Neuron (in vitro differentiated cells): ENCODE results near the gene C11orf58.

Source experiments
- H2AFZ ChIP-seq: one replicate; pipeline ENCODE4 v1.6.1; 2013; ENCODE audit warnings: low read depth, mild to moderate bottlenecking, inconsistent platforms, low read length, moderate library complexity
- H3K27me3 ChIP-seq: one replicate; pipeline ENCODE4 v1.6.1; 2013; ENCODE audit warnings: low read length; ENCODE audit not compliant: insufficient read depth
- H3K36me3 ChIP-seq: one replicate; pipeline ENCODE4 v1.6.1; 2013; ENCODE audit warnings: low read length; ENCODE audit not compliant: insufficient read depth
- H3K4me1 ChIP-seq: one replicate; pipeline ENCODE4 v1.6.1; 2013; ENCODE audit warnings: low read length; ENCODE audit not compliant: insufficient read depth
- H3K4me3 ChIP-seq: 2 replicates; pipeline ENCODE4 v1.5.1; 2013; ENCODE audit warnings: mild to moderate bottlenecking, low read length, moderate library complexity
- H3K9me3 ChIP-seq: one replicate; pipeline ENCODE4 v1.6.1; 2013; ENCODE audit warnings: low read length

C11orf58 gene

DNA sequence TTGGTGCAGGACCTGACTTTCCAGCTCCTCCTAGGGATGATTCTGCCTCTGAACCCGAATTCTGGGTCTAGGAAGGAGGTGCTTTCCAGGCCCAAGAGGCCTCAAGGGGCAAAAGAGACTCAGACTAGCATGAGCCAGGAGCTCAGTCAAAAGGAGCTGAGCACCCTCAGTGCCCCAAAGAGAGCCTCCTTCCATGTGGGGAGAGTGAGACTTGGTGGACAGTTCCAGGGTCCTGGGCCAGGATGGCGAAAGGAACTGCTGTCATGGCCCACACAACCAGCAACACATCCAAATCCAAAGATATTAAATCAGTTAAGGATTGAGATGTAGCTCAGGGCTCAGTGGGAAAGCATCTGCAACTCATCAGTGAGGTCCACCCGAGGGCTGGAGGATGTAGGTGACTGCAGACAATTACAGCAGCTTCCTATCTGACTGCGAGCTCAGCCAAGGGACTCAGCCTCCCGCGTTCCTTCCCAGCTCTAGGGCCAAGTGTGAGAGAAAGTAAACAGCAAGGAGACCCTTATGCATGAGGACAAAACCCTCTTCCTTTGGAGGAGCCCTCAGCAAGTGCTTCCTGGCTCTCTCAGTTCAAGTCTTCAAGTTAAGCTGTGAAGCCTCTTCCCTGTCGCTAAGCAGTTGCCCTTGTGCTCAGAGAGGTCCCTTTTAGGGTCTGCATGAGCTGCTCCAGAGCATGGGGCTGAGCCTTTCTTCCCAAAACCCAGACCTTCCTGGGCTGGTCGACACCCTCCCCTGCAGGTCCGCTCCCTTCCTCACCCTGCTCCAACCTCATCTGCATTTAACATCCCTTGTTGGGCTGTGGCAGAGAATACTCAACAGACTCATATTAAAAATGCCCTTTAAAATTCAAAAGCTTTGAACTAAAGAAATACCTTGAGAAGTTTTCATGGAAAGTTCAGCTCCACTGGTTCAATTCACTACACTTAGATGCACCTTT, 35.8 kb downstream of the C11orf58 start:
- Histone ChIP-seq H2AFZ (no peak overlapping the region), H3K27me3 (no peaks in the 10 kb centered on the region), H3K4me3 (no peak overlapping the region), H3K36me3 (peaks cover 17% of the 10 kb centered on the region), H3K9me3 (no peaks in the 10 kb centered on the region), H3K4me1 (no peaks in the 10 kb centered on the region)

DNA sequence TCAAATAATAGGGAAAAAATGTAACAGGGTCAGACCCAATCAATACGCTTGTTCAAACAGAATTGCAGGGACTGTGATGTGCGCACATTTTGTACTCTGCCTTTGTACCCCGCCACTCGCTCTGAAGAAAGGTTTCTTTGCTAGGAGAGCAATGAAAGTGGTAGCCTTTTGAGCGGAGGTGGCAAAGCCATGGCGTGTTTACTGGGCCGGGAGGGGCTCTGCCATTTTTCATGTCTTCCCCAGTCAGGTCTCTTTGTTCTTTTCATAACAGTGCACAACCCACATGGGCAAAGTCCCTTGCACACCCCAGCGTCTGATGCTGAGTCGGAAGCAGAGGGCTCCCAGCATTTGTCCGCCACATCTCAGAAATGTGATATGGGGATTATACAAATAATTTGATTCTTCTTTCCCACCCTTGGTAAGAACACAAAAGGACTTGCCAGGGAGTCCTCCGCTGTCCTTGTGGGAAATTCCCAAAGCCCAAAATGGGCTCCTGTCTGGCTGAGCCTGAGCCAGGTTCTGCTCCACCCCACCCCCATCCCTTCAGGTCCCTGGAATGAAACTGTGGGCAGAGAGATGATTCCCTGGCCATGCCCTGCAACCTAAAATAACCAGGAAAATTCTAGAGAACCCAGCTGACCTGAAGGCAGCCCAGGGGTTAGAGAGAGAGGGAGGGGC, 36.6 kb downstream of the C11orf58 start:
- Histone ChIP-seq H3K27me3 (no peaks in the 10 kb centered on the region), H2AFZ (no peak overlapping the region), H3K4me3 (no peak overlapping the region), H3K9me3 (no peaks in the 10 kb centered on the region), H3K4me1 (no peaks in the 10 kb centered on the region), H3K36me3 (peaks cover 17% of the 10 kb centered on the region)

DNA sequence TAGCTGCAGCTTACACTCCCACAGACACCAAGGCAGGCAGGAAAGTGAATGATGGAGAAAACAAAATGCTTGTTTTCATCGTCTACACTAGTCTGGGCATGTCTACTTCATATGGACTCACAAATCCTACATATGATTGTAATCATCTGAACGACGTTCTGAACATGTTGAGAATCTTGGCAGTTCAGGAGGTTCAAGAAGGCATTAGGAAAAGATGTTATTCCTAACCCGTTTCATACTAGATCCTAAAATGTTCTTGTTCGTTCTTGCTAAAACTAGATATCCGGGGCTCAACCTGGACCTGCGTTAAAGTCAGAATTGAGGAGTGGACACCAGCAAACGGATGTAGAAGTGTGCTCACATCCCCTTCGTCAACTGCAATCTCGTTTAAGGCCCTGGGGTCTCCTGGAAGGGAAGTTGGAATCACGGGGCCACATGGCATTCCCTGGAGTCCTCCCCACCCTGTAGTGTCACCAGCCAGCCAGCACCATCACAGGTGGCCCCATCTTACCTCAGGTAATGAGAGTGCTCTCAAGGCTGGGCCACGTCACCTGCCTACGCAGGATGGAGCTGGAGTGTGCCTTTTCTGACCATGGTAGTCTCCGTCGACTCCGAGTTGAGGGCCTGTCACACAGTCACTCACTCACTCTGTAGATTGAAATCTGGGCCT, 37.3 kb downstream of the C11orf58 start:
- no peak overlapping the region for H2AFZ ChIP-seq
- no peaks in the 10 kb centered on the region for H3K4me1 ChIP-seq
- H3K4me3 ChIP-seq = no peak overlapping the region
- no peaks in the 10 kb centered on the region for H3K27me3 ChIP-seq
- peaks cover 17% of the 10 kb centered on the region for H3K36me3 ChIP-seq
- H3K9me3 ChIP-seq = no peaks in the 10 kb centered on the region

DNA sequence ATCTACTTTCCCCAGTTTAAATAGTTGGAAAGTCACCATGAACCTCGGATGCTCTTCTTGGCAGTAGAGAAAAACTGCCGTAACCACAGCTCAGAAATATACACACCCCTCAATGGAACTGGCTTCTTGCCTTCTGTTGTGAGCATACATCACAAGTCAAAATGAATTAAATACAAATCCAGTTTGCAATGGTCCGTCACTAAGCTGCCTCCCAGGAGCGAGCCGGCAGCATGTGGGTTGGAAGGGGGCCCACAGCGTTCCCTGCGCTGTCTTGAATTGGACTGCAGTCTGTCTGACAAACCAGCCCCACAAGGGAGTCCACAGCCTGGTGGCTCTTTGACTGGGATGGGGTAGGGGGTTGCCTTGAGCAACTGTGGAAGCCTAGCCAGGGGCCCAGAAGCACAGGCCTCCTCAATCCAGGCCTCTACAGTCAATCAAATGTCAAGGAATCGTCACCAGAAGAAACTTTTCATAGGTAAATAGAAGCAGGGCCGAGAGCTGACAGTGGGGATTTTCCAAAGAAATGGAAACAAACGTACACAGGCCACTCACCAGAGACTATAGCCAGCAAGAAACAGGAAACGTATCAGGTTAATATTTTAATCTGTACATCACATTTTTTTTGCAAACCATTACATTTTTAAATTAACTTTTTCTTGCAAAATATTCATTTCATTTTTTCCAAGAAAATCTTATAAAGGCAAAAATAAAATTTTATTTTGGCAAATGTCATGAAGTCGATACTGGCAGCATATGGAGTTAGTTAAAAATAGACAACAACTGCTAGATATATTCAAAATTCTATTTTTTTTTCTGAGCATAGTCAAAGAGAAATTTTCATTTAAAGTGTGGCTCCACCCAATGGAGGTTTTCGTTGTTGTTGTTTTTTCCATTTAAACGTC, 38.5 kb downstream of the C11orf58 start:
- Histone ChIP-seq H3K27me3 (no peaks in the 10 kb centered on the region), H3K4me3 (no peak overlapping the region), H2AFZ (no peak overlapping the region), H3K9me3 (no peaks in the 10 kb centered on the region), H3K36me3 (peaks cover 20% of the 10 kb centered on the region), H3K4me1 (no peaks in the 10 kb centered on the region)

DNA sequence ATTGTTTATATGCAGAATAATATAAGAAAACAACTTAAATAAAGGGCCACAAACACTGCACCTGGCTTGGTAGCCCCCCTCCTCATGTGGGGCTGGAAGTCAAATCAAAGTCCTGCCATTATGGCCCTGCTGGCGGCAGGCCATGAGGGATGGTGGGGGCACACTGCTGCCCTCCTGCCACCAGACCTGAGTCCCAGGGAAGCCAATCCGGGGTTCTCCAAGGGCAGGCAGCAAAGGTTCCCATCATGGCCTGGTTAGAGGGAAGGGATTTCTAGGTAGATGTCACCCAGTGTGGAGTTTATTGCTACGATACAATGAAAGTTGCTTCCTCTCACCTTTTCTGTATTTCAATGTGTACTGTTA, 39.1 kb downstream of the C11orf58 start:
- Histone ChIP-seq H3K27me3 (no peaks in the 10 kb centered on the region), H3K4me1 (no peaks in the 10 kb centered on the region), H3K36me3 (peaks cover 24% of the 10 kb centered on the region), H3K4me3 (no peak overlapping the region), H2AFZ (no peak overlapping the region), H3K9me3 (no peaks in the 10 kb centered on the region)

DNA sequence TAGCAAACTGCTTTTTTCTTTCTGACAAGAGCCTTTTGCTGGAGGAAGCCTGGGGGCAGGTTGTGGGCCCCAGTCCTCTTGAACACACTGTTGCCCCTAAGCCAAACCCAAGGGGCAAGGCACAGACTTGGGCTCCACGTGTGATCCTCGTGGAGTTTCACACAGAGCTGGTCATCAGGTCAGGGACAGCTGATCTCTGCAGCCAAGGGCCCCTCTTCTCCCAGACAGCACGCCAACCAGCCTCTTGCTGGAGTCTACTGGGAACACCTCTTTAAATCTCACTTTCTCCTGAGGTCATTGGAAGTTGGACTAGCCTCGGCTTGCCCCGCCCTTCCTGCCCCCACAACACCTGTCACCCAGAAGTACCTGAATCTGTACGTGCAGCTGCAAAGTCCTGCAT, 39.8 kb downstream of the C11orf58 start:
- Histone ChIP-seq H3K36me3 (peaks cover 29% of the 10 kb centered on the region), H2AFZ (no peak overlapping the region), H3K27me3 (no peaks in the 10 kb centered on the region), H3K4me1 (no peaks in the 10 kb centered on the region), H3K9me3 (no peaks in the 10 kb centered on the region), H3K4me3 (no peak overlapping the region)

DNA sequence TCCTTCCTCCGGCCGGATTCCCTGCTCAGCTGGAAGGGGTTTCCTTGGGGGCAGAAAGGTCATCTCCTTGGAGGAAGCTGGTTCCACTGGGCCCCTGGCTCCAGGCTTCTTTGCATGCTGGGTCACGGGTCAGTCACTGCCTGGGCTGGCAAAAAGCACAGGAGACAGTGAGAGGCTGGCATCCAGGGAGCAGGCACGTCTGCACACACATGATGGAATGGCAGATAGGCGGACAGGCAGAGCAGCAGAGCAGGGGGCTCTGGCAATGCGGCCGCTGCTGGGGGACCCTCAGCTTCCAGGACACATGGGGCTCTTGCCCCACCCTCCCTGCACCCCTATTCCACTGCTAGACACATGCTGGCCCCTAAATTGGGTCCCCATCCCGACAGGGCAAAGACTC, 40.4 kb downstream of the C11orf58 start:
- no peaks in the 10 kb centered on the region for H3K27me3 ChIP-seq
- H3K4me1 ChIP-seq = peaks cover 6% of the 10 kb centered on the region
- peaks cover 29% of the 10 kb centered on the region for H3K36me3 ChIP-seq
- no peak overlapping the region for H3K4me3 ChIP-seq
- H3K9me3 ChIP-seq = no peaks in the 10 kb centered on the region
- no peak overlapping the region for H2AFZ ChIP-seq

DNA sequence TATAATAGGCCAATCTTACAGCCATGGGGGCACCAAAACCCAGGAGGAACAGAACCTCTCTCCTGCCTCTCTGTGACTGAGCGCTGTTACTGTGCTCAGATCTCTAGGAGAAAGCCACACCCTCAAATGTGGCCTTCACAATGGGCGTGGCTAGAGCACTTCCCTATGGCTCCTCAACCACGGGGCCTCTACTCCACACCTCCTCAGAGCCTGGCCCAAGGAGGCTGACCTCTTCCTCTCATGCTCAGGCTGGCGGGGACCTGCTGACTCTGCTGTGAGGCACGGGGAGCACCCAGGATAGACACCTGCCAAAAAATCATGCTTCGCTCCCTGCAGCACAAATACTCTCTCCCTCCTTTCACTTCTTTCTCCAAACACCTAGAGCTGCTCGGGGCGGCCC, 41.0 kb downstream of the C11orf58 start:
- no peak overlapping the region for H2AFZ ChIP-seq
- no peak overlapping the region for H3K4me3 ChIP-seq
- no peaks in the 10 kb centered on the region for H3K27me3 ChIP-seq
- H3K4me1 ChIP-seq = peaks cover 11% of the 10 kb centered on the region
- H3K36me3 ChIP-seq = peaks cover 29% of the 10 kb centered on the region
- no peaks in the 10 kb centered on the region for H3K9me3 ChIP-seq

DNA sequence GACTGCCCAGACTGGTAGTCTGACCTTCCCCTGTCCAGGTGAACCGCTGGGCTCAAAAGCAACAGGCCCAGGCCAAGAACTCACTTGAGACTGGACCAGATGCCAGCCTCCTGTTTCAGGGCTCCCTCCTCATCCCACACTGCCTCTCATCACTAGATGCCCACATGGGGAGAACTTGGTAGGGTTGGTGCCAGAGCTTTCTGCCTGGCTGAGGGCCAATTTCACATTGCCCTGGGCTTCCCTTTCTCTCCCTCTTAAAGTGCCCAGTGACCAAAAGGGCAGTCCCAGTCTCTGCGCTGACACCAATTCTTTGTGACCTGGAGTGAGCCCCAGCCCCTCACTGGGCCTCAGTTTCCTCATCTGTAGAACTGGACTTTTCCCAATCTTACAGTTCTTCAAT, 41.7 kb downstream of the C11orf58 start:
- Histone ChIP-seq H2AFZ (no peak overlapping the region), H3K9me3 (no peaks in the 10 kb centered on the region), H3K36me3 (peaks cover 29% of the 10 kb centered on the region), H3K27me3 (no peaks in the 10 kb centered on the region), H3K4me3 (no peak overlapping the region), H3K4me1 (peaks cover 18% of the 10 kb centered on the region)

DNA sequence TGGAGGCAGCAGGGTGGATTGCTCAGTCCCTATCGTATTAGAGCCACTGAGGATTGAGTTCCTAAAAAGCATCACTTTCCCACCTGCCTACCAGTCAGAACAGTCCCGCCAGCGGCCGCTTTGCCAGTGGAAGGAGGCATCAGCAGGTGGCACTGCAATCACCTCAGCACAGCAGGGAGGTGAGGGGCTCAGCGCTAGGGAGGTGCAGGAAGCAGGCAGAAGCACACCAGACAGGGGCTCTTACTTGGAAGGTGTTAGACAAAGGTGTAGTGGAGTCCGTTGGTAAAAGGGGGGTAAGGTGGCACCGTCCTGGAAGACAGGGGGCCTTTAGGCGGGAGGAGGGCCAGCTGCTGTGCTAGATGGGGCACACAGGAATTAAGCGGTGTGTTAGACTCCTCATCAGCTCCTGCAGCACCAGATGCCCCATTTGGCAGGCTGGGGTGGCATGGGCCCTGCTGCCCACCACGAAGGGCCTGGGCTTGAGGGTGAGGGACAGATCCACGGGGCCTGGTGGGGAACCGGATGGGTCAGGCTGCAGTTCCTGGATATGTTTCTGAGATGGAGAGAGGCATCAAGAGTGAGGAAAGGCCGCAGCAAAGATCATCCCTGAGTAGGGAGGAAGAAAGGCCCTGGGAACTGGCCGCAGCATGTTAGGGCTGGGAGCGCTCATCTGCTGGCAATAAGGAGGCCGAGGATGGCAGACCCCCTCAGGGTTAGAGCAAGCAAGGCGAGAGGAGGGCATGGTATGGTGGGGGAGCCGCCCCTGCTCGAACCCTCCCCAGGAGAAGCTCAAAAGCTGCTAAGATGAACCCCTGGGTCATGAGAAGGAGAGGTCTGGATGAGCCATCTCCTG, 42.5 kb downstream of the C11orf58 start:
- Histone ChIP-seq H3K27me3 (no peaks in the 10 kb centered on the region), H2AFZ (no peak overlapping the region), H3K36me3 (peaks cover 28% of the 10 kb centered on the region), H3K4me1 (peaks cover 21% of the 10 kb centered on the region), H3K4me3 (no peak overlapping the region), H3K9me3 (no peaks in the 10 kb centered on the region)

DNA sequence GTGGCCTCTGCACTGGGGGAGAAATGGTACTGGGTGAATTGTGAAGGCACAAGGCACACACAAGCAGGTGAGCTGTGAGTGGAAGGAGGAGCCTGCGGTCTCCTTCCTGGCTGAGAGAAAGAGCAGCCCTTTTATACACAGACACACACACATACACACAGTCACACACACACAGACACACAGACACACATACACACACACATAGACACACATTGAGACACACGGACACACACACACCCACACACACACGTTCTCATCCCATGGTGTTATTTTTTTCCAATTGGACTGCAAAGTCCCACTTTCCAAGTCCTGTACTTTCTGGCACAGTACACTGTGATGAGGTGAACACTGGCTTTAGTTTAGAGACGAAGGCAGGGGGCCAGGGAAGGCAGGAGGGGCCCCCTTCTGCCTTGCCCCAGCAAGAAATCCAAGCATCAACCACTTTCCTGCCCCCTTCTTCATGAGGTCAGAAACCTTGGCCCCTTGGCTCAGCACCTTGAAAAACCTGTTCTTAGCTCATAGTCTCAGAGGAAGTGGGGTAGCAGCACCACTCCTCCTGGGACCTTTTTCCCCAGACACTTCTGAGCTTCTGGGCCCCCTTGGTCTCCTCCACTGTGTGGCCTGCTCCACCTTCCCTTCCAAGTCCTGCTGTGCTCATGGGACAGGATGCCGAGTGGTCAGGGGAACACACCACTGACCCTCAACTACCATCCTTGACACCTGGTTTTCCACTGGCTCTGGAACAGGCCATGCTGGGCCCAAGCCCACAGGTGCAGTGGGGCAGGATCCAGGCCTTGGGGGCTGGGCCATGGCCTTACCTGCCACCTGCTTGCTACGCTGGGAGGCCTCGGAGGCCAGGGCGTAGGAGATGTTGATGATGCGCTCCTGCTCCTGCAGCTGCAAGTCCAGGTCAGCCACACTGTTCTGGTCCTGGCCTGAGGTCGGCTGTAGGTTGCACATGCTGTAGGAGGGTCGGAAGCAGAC, 43.8 kb downstream of the C11orf58 start:
- no peaks in the 10 kb centered on the region for H3K9me3 ChIP-seq
- no peaks in the 10 kb centered on the region for H3K27me3 ChIP-seq
- no peak overlapping the region for H3K4me3 ChIP-seq
- peaks cover 21% of the 10 kb centered on the region for H3K4me1 ChIP-seq
- no peak overlapping the region for H2AFZ ChIP-seq
- peaks cover 28% of the 10 kb centered on the region for H3K36me3 ChIP-seq
